OCI-LY3 (cell line): ENCODE results near the gene SLC6A12.

ENCODE experiments used
- H2AFZ ChIP-seq: fragments of 200-600, 300-600 bp; shearing (Covaris generic); 2 replicates; pipeline ENCODE4 v1.6.0; 2014; ENCODE audit warnings: antibody characterized with exemption, low read depth, low read length
- H3K27ac ChIP-seq: fragments of 200-600, 300-600 bp; sonication (generic); 2 replicates; pipeline ENCODE4 v1.5.1; 2014; ENCODE audit warnings: mild to moderate bottlenecking, low read length, moderate library complexity, mixed read lengths
- H3K27me3 ChIP-seq: fragments of 200-600, 300-600 bp; sonication (generic); 2 replicates; pipeline ENCODE4 v1.6.1; 2014; ENCODE audit warnings: low read depth, low read length, mixed read lengths
- H3K36me3 ChIP-seq: fragments of 200-600, 300-600 bp; sonication (generic); replicated peaks from 2 replicates; pipeline ENCODE3; 2014; ENCODE audit warnings: low read depth, low read length, mixed read lengths
- H3K4me1 ChIP-seq: fragments of 300-600, 200-600 bp; sonication (generic); 2 replicates; pipeline ENCODE4 v1.6.1; 2014; ENCODE audit warnings: low read length, mixed read lengths
- H3K4me2 ChIP-seq: fragments of 200-600, 300-600 bp; sonication (generic); 2 replicates; pipeline ENCODE4 v1.6.1; 2014; ENCODE audit warnings: low read length, mixed read lengths
- H3K4me3 ChIP-seq: fragments of 300-600, 200-600 bp; sonication (generic); 2 replicates; pipeline ENCODE4 v1.5.1; 2014; ENCODE audit warnings: antibody characterized with exemption, mild to moderate bottlenecking, low read length, moderate library complexity
- H3K79me2 ChIP-seq: fragments of 300-600, 200-600 bp; shearing (Covaris generic); 2 replicates; pipeline ENCODE4 v1.6.1; 2014; ENCODE audit warnings: mild to moderate bottlenecking, low read length, mixed read lengths
- H3K9ac ChIP-seq: fragments of 300-600, 200-600 bp; shearing (Covaris generic); 2 replicates; pipeline ENCODE4 v1.6.0; 2014; ENCODE audit warnings: mild to moderate bottlenecking, low read length, moderate library complexity
- H3K9me3 ChIP-seq: fragments of 200-600, 300-600 bp; shearing (Covaris generic); 2 replicates; pipeline ENCODE4 v1.6.1; 2014; ENCODE audit warnings: low read length, mixed read lengths; ENCODE audit not compliant: insufficient read depth
- H4K20me1 ChIP-seq: fragments of 200-600, 300-600 bp; sonication (generic); 2 replicates; pipeline ENCODE4 v1.6.1; 2016; ENCODE audit warnings: low read length, mixed read lengths; ENCODE audit not compliant: insufficient read depth
- EZH2phosphoT487 ChIP-seq: fragments of 200-600 bp; shearing (Covaris generic); IDR thresholded peaks from 2 replicates; pipeline ENCODE4 v1.6.1; 2018; ENCODE audit warnings: antibody characterized with exemption, mixed run types, low read depth
- TF ChIP-seq, protein P1 (sequence below): fragments of 200-600, 300-600 bp; sonication (generic); IDR thresholded peaks from 2 replicates; pipeline ENCODE4 v1.5.1; 2014; ENCODE audit warnings: antibody characterized with exemption, low read length, low read depth

SLC6A12 gene

DNA sequence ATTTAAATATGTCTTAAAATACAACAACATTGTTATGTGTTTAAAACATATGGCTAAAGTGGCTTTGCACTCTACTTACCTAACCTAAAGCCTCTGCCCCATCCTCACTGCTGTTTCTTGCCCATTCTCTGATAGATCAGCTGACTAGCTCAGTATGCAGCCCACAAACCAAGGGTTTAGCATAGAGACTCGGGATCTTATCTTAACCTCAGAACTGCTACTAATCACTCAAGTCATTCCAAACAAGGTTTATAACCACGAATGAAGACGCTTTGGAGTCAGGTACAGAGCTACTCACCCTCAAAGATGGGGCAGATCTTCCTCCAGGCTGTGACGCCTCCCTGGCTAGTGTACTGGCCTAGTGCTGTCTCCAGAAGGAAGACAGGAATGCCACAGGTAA, 29.4 kb upstream of the SLC6A12 start:
- Histone ChIP-seq H3K27ac (no peak overlapping the region), H3K9me3 (peaks cover 5% of the 10 kb centered on the region; the same call in 1 of the 2 replicates), H3K4me3 (no peak overlapping the region), H3K27me3 (no peaks in the 10 kb centered on the region), H3K4me1 (no peaks in the 10 kb centered on the region), H3K36me3 (no peaks in the 10 kb centered on the region), H3K9ac (no peak overlapping the region), H3K79me2 (no peaks in the 10 kb centered on the region), H2AFZ (no peak overlapping the region), H3K4me2 (no peak overlapping the region), H4K20me1 (no peaks in the 10 kb centered on the region)
- TF ChIP-seq EZH2phosphoT487, result no peak
- TF ChIP-seq, protein P1, sequence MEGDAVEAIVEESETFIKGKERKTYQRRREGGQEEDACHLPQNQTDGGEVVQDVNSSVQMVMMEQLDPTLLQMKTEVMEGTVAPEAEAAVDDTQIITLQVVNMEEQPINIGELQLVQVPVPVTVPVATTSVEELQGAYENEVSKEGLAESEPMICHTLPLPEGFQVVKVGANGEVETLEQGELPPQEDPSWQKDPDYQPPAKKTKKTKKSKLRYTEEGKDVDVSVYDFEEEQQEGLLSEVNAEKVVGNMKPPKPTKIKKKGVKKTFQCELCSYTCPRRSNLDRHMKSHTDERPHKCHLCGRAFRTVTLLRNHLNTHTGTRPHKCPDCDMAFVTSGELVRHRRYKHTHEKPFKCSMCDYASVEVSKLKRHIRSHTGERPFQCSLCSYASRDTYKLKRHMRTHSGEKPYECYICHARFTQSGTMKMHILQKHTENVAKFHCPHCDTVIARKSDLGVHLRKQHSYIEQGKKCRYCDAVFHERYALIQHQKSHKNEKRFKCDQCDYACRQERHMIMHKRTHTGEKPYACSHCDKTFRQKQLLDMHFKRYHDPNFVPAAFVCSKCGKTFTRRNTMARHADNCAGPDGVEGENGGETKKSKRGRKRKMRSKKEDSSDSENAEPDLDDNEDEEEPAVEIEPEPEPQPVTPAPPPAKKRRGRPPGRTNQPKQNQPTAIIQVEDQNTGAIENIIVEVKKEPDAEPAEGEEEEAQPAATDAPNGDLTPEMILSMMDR, result no peak

GRCh38 chr12:242496-242895, 28.5 kb upstream of the SLC6A12 start:
- no peaks in the 10 kb centered on the region for H3K36me3 ChIP-seq
- no peaks in the 10 kb centered on the region for H3K79me2 ChIP-seq
- TF ChIP-seq, protein P1, result no peak
- no peak for TF ChIP-seq EZH2phosphoT487
- no peaks in the 10 kb centered on the region; the same call in 1 of the 2 replicates for H3K27me3 ChIP-seq
- H3K4me3 ChIP-seq, result no peak overlapping the region
- H3K9ac ChIP-seq, result no peak overlapping the region
- no peaks in the 10 kb centered on the region for H4K20me1 ChIP-seq
- H3K4me1 ChIP-seq, result no peaks in the 10 kb centered on the region
- no peak overlapping the region for H3K27ac ChIP-seq
- H3K9me3 ChIP-seq, result peaks cover 5% of the 10 kb centered on the region; the same call in 1 of the 2 replicates
- H3K4me2 ChIP-seq, result no peak overlapping the region
- no peak overlapping the region for H2AFZ ChIP-seq

- Histone ChIP-seq H2AFZ (no peak overlapping the region), H4K20me1 (no peaks in the 10 kb centered on the region), H3K4me2 (no peak overlapping the region), H3K4me3 (no peak overlapping the region), H3K27me3 (no peaks in the 10 kb centered on the region; the same call in 1 of the 2 replicates), H3K27ac (no peak overlapping the region), H3K9ac (no peak overlapping the region), H3K4me1 (no peaks in the 10 kb centered on the region), H3K36me3 (no peaks in the 10 kb centered on the region), H3K79me2 (no peaks in the 10 kb centered on the region), H3K9me3 (no peaks in the 10 kb centered on the region)
- no peak for TF ChIP-seq EZH2phosphoT487
Measured at GRCh38 chr12:241266-241665, 27.3 kb upstream of the SLC6A12 start.

GRCh38 chr12:240566-240965, 26.6 kb upstream of the SLC6A12 start:
- Histone ChIP-seq H3K9me3 (no peaks in the 10 kb centered on the region), H4K20me1 (no peaks in the 10 kb centered on the region), H3K4me2 (no peak overlapping the region), H3K4me3 (no peak overlapping the region), H3K36me3 (no peaks in the 10 kb centered on the region), H2AFZ (no peak overlapping the region), H3K27me3 (no peaks in the 10 kb centered on the region; the same call in 1 of the 2 replicates), H3K27ac (no peak overlapping the region), H3K9ac (no peak overlapping the region), H3K79me2 (no peaks in the 10 kb centered on the region), H3K4me1 (no peaks in the 10 kb centered on the region)
- no peak for TF ChIP-seq EZH2phosphoT487
- TF ChIP-seq, protein P1, result no peak
